Skeletal muscle tissue (tissue), 4 donors: ENCODE results near the gene HUNK. TPM values are rescaled to one million over a fixed set of nuclear protein-coding genes. Genes with fewer than 3 reads are reported as not detected.

Experiments used
- H3K27ac ChIP-seq: one replicate; pipeline ENCODE4 v1.7.0; 2013; ENCODE audit warnings: mild to moderate bottlenecking, low read depth, low read length, inconsistent platforms
- H3K27me3 ChIP-seq, 3 donors: one replicate each; pipeline ENCODE4 v1.7.0; 2013; ENCODE audit warnings: low read length in 3 of 3; ENCODE audit not compliant: control insufficient read depth in 3 of 3, insufficient read depth in 3 of 3
- H3K36me3 ChIP-seq, 3 donors: one replicate each; pipeline ENCODE4 v1.7.0; 2013; ENCODE audit warnings: low read length in 3 of 3; ENCODE audit not compliant: control insufficient read depth in 3 of 3, insufficient read depth in 3 of 3
- H3K4me1 ChIP-seq, 3 donors: one replicate each; pipeline ENCODE4 v1.7.0; 2013; ENCODE audit warnings: low read length in 3 of 3, mild to moderate bottlenecking in 3 of 3; ENCODE audit not compliant: control insufficient read depth in 3 of 3, insufficient read depth in 3 of 3
- H3K4me3 ChIP-seq, 3 donors: one replicate each; pipeline ENCODE4 v1.7.0; 2013; ENCODE audit warnings: low read length in 3 of 3
- H3K9ac ChIP-seq, 3 donors: one replicate each; pipeline ENCODE4 v1.7.0; 2013; ENCODE audit warnings: low read length in 3 of 3, mild to moderate bottlenecking in 3 of 3, moderate library complexity in 2 of 3, low read depth in 1 of 3
- H3K9me3 ChIP-seq, 3 donors: one replicate each; pipeline ENCODE4 v1.7.0; 2013; ENCODE audit warnings: low read length in 3 of 3; ENCODE audit not compliant: control insufficient read depth in 3 of 3
- total RNA-seq: library from RNA; depleted of rRNA; stranded (reverse); fragments of >200 nt; gene quantifications from one replicate; pipeline ENCODE4 v1.2.3, GENCODE V29; 2014
- donor health status: Osteomylitis.

The HUNK gene
- total RNA-seq, 1 donor from 2014 or later: 3.1 TPM

DNA sequence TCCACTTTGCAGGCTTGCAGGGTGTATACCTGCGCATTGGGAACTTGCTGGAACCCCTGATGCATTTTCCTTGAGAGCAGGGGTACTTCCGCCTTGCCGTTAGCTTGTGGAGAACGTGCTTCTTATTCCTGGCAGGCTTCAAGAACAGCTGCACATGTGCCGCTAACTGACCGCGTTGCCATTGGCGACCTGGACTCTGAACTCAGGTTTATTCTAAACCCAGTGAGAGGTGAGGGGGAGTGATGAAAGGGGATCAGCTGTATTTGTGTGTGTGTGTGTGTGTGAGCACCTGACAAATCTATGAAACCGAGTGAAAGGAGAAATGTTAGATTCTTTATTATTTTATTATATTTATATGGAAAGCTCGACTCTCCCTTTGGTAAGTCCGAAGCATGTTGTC is 128.6 kb downstream of the HUNK start:
- Histone ChIP-seq H3K9ac (no peak overlapping the region), H3K27me3 (peaks cover 0 to 3% (median 0%) of the 10 kb centered on the region in 3 donors), H3K36me3 (no peaks in the 10 kb centered on the region), H3K27ac (no peak overlapping the region), H3K4me1 (peaks cover 0 to 3% (median 0%) of the 10 kb centered on the region in 3 donors), H3K4me3 (no peak overlapping the region), H3K9me3 (no peaks in the 10 kb centered on the region)

DNA sequence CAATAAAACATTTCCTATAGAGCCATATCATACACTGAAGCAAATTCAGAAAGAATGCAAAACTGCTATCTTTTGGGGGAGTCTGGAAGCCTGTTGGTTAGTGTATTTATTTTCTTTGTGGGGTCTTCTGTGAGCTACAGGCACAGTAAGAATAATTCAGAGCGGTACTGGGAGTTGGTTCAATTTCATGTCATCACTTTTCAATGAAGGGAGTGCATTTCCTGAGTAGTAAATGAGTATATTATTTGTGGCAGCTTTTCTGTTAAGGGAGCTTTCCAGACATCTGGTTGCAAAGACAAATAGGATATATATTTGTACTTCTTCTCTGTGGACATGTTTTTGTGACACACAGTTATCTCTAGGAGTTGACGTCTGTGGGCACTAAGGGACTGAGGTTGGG is 130.6 kb downstream of the HUNK start:
- Histone ChIP-seq H3K9ac (no peak overlapping the region), H3K4me3 (no peak overlapping the region), H3K36me3 (no peaks in the 10 kb centered on the region), H3K9me3 (no peaks in the 10 kb centered on the region), H3K4me1 (peaks cover 0 to 3% (median 0%) of the 10 kb centered on the region in 3 donors), H3K27me3 (peaks cover 0 to 3% (median 0%) of the 10 kb centered on the region in 3 donors), H3K27ac (no peak overlapping the region)

DNA sequence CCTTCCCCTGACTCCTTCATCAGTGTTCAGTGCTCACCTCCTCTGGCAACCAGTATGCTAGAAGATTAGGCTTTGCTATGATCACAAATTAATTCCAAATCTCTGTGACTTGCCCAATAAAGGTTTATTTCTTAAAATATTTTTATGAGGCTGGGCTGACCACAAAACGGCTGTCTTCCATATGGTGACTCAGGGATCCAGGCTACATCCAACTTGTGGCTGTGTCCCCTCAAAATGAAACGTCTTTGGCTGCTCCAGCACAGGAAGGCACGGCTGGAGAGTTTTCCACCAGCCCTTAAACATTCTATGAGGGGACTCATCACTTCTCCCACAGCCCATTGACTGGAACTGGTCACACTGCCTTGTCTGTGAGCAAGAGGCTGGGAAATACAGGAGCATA is 131.5 kb downstream of the HUNK start:
- H3K4me1 ChIP-seq: peaks cover 0 to 3% (median 0%) of the 10 kb centered on the region in 3 donors
- peaks cover 0 to 3% (median 0%) of the 10 kb centered on the region in 3 donors for H3K27me3 ChIP-seq
- no peak overlapping the region for H3K27ac ChIP-seq
- no peak overlapping the region for H3K4me3 ChIP-seq
- H3K36me3 ChIP-seq: no peaks in the 10 kb centered on the region
- H3K9me3 ChIP-seq: no peaks in the 10 kb centered on the region
- no peak overlapping the region for H3K9ac ChIP-seq

DNA sequence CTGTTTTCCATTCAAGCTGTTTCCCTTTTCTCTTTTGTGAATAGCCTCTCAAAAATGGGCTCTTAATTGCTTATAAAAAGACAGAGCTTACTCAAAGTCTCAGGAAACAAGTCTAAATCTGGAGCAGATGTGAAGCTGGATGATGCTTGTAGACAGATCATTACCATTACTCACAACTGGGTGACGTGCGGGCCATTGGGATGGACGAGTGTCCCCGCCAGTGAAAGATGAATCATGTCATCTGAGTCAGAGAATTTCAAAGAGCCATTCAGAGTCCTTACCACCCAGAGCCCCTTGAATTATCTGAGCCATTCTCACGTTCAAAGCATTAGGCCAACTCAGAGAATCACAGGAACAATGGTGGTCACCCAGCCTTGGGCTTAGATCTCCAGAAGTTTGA is 134.6 kb downstream of the HUNK start:
- Histone ChIP-seq H3K4me1 (no peaks in the 10 kb centered on the region), H3K27ac (no peak overlapping the region), H3K27me3 (no peaks in the 10 kb centered on the region), H3K36me3 (no peaks in the 10 kb centered on the region), H3K4me3 (no peak overlapping the region), H3K9me3 (no peaks in the 10 kb centered on the region), H3K9ac (no peak overlapping the region)

DNA sequence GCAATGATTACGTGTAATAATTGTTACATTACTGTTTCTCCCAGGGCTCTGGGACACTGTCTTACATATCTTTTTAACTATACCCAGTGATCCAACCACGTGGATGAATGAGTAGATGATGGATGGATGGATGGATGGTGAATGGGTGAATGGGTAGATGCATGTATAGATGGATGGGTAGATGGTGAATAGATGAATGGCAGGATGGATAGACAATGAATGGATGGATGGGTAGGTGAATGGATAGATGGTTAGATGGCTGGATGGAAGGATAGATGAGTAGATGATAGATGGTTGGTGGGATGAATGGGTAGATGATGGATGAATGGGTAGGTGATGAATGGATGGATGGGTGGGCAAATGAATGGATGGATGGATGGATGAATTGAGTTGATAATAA is 135.9 kb downstream of the HUNK start:
- no peaks in the 10 kb centered on the region for H3K4me1 ChIP-seq
- H3K27me3 ChIP-seq: no peaks in the 10 kb centered on the region
- H3K27ac ChIP-seq: no peak overlapping the region
- H3K36me3 ChIP-seq: no peaks in the 10 kb centered on the region
- H3K9ac ChIP-seq: no peak overlapping the region
- no peak overlapping the region for H3K4me3 ChIP-seq
- no peaks in the 10 kb centered on the region for H3K9me3 ChIP-seq

DNA sequence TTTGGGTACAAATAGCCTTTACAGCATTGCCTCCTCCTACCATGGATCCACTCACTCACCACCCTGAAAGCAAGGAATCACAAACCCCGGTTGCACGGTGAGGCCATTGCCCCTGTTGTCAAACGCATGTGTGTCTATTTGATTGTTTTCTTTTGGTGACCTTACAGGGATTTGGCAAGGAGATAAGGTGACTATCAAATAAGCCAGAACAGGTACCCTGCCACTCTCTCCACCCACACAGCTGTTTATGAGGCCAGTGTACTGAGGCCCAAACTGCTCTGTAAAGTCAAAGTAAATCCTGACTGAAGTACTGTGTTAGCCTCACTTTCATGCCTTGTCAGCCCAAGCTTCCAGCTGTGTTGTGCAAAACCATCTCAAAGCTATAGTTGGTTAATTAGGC is 136.4 kb downstream of the HUNK start:
- Histone ChIP-seq H3K27me3 (no peaks in the 10 kb centered on the region), H3K9ac (no peak overlapping the region), H3K27ac (no peak overlapping the region), H3K4me1 (no peaks in the 10 kb centered on the region), H3K9me3 (no peaks in the 10 kb centered on the region), H3K36me3 (no peaks in the 10 kb centered on the region), H3K4me3 (no peak overlapping the region)

DNA sequence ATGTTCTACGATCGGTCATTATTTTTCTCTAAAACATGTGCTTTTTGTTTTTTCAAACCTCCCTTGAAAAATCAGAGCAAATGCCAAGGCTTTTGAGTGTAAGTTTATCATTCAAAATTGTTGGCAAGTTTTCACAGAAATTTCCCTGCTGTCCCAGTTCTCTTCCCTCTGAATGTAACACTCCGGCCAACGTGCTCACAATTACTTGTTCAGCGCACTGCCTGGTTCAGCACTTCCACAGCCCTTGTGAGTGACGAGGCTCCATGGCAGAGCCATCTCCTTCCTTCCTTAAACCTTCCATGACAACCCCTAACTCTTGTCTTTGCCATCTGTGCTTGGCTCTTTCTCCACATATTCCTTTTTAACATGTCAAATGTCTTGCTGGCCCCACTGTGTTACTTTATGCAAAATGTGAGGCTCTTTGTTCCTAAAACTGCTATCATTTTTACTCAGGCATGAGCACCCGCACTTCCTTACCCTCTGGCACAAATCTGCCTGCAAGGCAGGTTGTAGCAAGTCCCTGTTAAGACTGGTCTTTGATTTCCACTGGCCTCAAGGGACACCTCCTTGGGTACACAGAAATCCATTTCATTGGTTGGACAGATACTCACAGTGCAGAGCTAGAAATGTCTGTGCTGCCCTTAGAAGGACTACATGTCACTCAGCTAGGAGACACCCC is 142.8 kb downstream of the HUNK start:
- no peaks in the 10 kb centered on the region for H3K4me1 ChIP-seq
- no peak overlapping the region for H3K4me3 ChIP-seq
- no peak overlapping the region for H3K9ac ChIP-seq
- H3K27ac ChIP-seq: no peak overlapping the region
- H3K36me3 ChIP-seq: no peaks in the 10 kb centered on the region
- no peaks in the 10 kb centered on the region for H3K27me3 ChIP-seq
- no peaks in the 10 kb centered on the region for H3K9me3 ChIP-seq

DNA sequence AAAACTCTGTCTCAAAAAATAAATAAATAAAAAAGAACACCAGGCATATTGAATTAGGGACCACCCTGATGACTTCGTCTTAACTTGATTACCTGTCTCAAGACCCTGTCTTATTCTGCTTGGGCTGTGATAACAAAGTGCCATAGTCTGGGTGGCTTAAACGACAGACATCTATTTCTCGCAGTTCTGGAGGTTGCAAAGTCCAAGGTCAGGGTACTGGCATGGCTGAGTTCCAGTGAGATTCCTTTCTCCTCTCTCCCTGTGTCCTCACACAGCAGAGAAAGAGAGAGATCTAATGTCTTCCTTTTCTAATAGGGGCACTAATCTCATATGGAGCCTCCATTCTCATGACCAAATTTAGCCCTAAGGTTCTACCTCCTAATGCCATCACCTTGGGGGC is 145.6 kb downstream of the HUNK start:
- Histone ChIP-seq H3K36me3 (no peaks in the 10 kb centered on the region), H3K9me3 (no peaks in the 10 kb centered on the region), H3K4me3 (no peak overlapping the region), H3K27ac (no peak overlapping the region), H3K4me1 (peaks cover 0 to 8% (median 4%) of the 10 kb centered on the region in 3 donors), H3K9ac (no peak overlapping the region), H3K27me3 (no peaks in the 10 kb centered on the region)

DNA sequence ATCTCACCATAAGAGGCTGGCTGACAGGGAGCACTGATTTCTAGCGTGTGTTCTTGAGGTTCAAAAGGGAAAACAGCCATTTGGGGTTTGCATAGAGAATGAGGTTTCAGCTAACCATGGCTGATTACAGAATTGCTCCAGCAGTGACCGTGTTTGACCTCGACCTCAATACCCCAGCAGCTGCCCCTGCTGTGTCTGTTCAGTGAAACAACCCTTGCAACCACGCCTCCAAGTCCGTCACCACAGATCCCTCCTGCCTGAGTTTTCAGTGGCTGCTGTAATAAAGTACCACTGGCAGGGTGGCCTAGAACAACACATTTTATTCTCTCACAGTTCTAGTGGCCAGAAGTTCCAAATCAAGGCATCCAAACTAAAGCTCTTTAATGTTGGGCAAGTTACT is 147.7 kb downstream of the HUNK start:
- Histone ChIP-seq H3K27me3 (no peaks in the 10 kb centered on the region), H3K36me3 (no peaks in the 10 kb centered on the region), H3K27ac (no peak overlapping the region), H3K9me3 (no peaks in the 10 kb centered on the region), H3K4me1 (peaks cover 0 to 8% (median 4%) of the 10 kb centered on the region in 3 donors), H3K9ac (no peak overlapping the region), H3K4me3 (no peak overlapping the region)

DNA sequence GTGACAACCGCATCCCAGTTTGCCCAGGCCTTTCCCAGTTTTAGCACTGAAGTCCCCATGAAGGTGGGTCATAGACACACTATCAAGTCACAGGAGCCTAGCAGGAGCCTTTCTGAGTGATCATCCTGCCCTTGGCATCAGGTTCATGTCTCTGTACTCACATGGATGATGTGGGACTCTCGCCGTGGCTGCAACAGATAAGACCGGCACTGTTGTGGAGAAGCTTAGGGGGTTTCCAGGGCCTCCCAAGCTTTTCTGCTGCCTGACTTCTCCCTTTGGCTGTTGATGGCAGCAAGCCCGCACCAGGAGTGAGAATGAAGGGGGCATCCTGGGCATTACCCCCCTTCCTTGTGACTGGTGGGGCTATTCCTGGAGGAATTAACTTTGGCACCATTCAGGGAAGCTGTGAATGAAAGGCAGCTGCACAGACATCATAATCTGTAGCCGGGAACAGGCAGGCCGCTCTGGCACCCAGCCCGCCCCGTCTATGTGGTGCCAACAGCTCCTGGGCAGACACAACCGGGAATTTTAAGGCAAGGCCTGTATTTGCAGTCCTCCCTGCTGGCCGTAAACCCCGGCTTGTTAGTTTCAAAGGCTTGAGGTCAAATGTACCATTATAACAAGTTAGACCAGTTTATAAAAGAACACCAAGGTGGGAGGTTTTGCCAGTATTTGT is 148.6 kb downstream of the HUNK start:
- Histone ChIP-seq H3K9ac (no peak overlapping the region), H3K9me3 (no peaks in the 10 kb centered on the region), H3K4me3 (no peak overlapping the region), H3K27me3 (no peaks in the 10 kb centered on the region), H3K4me1 (peaks cover 0 to 8% (median 4%) of the 10 kb centered on the region in 3 donors), H3K36me3 (no peaks in the 10 kb centered on the region), H3K27ac (no peak overlapping the region)
